GM23248 (cell line): Measurements from ENCODE around the gene ZNF334. TPM values are rescaled to one million over a fixed set of nuclear protein-coding genes. Genes with fewer than 3 reads are reported as not detected.

ENCODE experiments used
- DNase-seq: peaks from one replicate; pipeline ENCODE4 v3.0.0-alpha.2; 2015
- H2AFZ ChIP-seq: fragments of 200-600 bp; sonication (generic); 2 replicates; pipeline ENCODE4 v1.6.1; 2016; ENCODE audit warnings: antibody characterized with exemption
- H3F3A ChIP-seq: fragments of 200-600 bp; sonication (generic); 2 replicates; pipeline ENCODE4 v1.6.1; 2016; ENCODE audit warnings: mild to moderate bottlenecking, antibody characterized with exemption, mixed run types; ENCODE audit not compliant: insufficient read depth
- H3K27ac ChIP-seq: fragments of 200-600 bp; sonication (generic); 2 replicates; pipeline ENCODE4 v1.5.1; 2016; ENCODE audit warnings: mild to moderate bottlenecking
- H3K27me3 ChIP-seq: fragments of 200-600 bp; sonication (generic); replicated peaks from 2 replicates; pipeline ENCODE4 v1.6.1; 2016; ENCODE audit warnings: mild to moderate bottlenecking; ENCODE audit not compliant: insufficient read depth
- H3K36me3 ChIP-seq: fragments of 200-600 bp; sonication (generic); 2 replicates; pipeline ENCODE4 v1.6.1; 2016; ENCODE audit warnings: low read depth, mild to moderate bottlenecking
- H3K4me1 ChIP-seq: fragments of 200-600 bp; sonication (generic); 2 replicates; pipeline ENCODE4 v1.6.1; 2016; ENCODE audit warnings: mild to moderate bottlenecking; ENCODE audit not compliant: insufficient read depth
- H3K4me2 ChIP-seq: fragments of 200-600 bp; sonication (generic); one replicate; pipeline ENCODE4 v1.6.1; 2016; ENCODE audit warnings: mild to moderate bottlenecking; ENCODE audit not compliant: unreplicated experiment
- H3K4me3 ChIP-seq: fragments of 200-600 bp; sonication (generic); 2 replicates; pipeline ENCODE4 v1.5.1; 2016; ENCODE audit warnings: mild to moderate bottlenecking
- H3K79me2 ChIP-seq: fragments of 200-600 bp; sonication (generic); 2 replicates; pipeline ENCODE4 v1.6.1; 2016; ENCODE audit warnings: mild to moderate bottlenecking; ENCODE audit not compliant: insufficient read depth
- H3K9ac ChIP-seq: fragments of 200-600 bp; sonication (generic); 2 replicates; pipeline ENCODE4 v1.6.1; 2016; ENCODE audit warnings: mild to moderate bottlenecking
- H3K9me2 ChIP-seq: fragments of 200-600 bp; sonication (generic); 2 replicates; pipeline ENCODE4 v1.6.1; 2016; ENCODE audit warnings: mixed run types, mild to moderate bottlenecking, moderate library complexity; ENCODE audit not compliant: insufficient read depth
- H3K9me3 ChIP-seq: fragments of 200-600 bp; sonication (generic); one replicate; pipeline ENCODE4 v1.6.1; 2017; ENCODE audit warnings: low read depth
- H4K20me1 ChIP-seq: fragments of 200-600 bp; sonication (generic); 2 replicates; pipeline ENCODE4 v1.6.0; 2016; ENCODE audit not compliant: insufficient read depth
- EZH2 ChIP-seq: fragments of 200-600 bp; sonication (generic); IDR thresholded peaks from 2 replicates; pipeline ENCODE4 v1.6.1; 2018; ENCODE audit warnings: antibody characterized with exemption, mild to moderate bottlenecking; ENCODE audit not compliant: insufficient read depth, poor library complexity, severe bottlenecking
- EZH2phosphoT487 ChIP-seq: fragments of 200-600 bp; sonication (generic); IDR thresholded peaks from 2 replicates; pipeline ENCODE4 v1.6.1; 2018; ENCODE audit warnings: antibody characterized with exemption, moderate library complexity, mild to moderate bottlenecking, low read depth; ENCODE audit not compliant: insufficient read depth
- WGBS, 2 experiments: methylation state at CpG; one replicate each; pipeline ENCODE4 v1.1.6; 2015 to 2017; ENCODE audit warnings: low lambda C conversion rate in 2 of 2, low coverage in 1 of 2; ENCODE audit errors: missing lambda C conversion rate in 2 of 2; 5-methylcytosine and 5-hydroxymethylcytosine counted together
- in situ Hi-C: fragments of 300-500 bp; cut with MboI; formaldehyde crosslinking; loops from 2 replicates; pipeline ENCODE4 v1.15.0; 2020
- polyA plus RNA-seq: library from polyadenylated mRNA; unstranded; fragments of >200 nt; fragmentation: Nextera tagmentation; extraction: Ambion mirVana; gene quantifications from 2 replicates; pipeline ENCODE4 v1.2.1, GENCODE V29; 2016
- total RNA-seq: library from RNA; depleted of rRNA; stranded (reverse); fragments of >200 nt; shearing (Covaris generic); gene quantifications from 2 replicates; pipeline ENCODE4 v1.2.3, GENCODE V29; 2014

Gene ZNF334
- total and polyA plus RNA-seq, 2 experiments from 2014 or later, result 1.1 to 1.4 TPM

GRCh38 chr20:46501961-46502360 is 11.4 kb downstream of the ZNF334 start:
- Histone ChIP-seq H3F3A (no peaks in the 10 kb centered on the region), H3K27ac (no peak overlapping the region), H4K20me1 (no peaks in the 10 kb centered on the region), H3K36me3 (no peaks in the 10 kb centered on the region), H3K27me3 (no peaks in the 10 kb centered on the region), H3K79me2 (no peaks in the 10 kb centered on the region), H3K9ac (no peak overlapping the region), H3K4me3 (no peak overlapping the region), H3K9me2 (no peaks in the 10 kb centered on the region), H3K9me3 (no peaks in the 10 kb centered on the region), H3K4me2 (no peak overlapping the region), H3K4me1 (no peaks in the 10 kb centered on the region), H2AFZ (no peak overlapping the region)
- in situ Hi-C loops, result no loop called here
- no peak for DNase-seq
- TF ChIP-seq EZH2phosphoT487 (no peak), EZH2 (no peak)
- 46 to 52% methylated on average over 6 of the region's 6 CpGs for WGBS, 2 experiments

- in situ Hi-C loops, result no loop called here
- Histone ChIP-seq H3K4me3 (no peak overlapping the region), H2AFZ (no peak overlapping the region), H3K9me2 (no peaks in the 10 kb centered on the region), H3F3A (no peaks in the 10 kb centered on the region), H3K27ac (no peak overlapping the region), H3K9me3 (no peaks in the 10 kb centered on the region), H3K4me1 (no peaks in the 10 kb centered on the region), H3K27me3 (no peaks in the 10 kb centered on the region), H3K4me2 (no peak overlapping the region), H3K79me2 (no peaks in the 10 kb centered on the region), H4K20me1 (no peaks in the 10 kb centered on the region), H3K9ac (no peak overlapping the region), H3K36me3 (no peaks in the 10 kb centered on the region)
- DNase-seq, result no peak
- TF ChIP-seq EZH2phosphoT487 (no peak), EZH2 (no peak)
- WGBS, 2 experiments, result 62 to 76% methylated on average over 5 of the region's 5 CpGs
Measured at GRCh38 chr20:46501337-46501942, 11.9 kb downstream of the ZNF334 start.

GRCh38 chr20:46494077-46494476 is 19.3 kb downstream of the ZNF334 start:
- no peaks in the 10 kb centered on the region for H4K20me1 ChIP-seq
- in situ Hi-C loops, result no loop called here
- H3K4me1 ChIP-seq, result no peaks in the 10 kb centered on the region
- H3K79me2 ChIP-seq, result no peaks in the 10 kb centered on the region
- H3K27me3 ChIP-seq, result no peaks in the 10 kb centered on the region
- 29 to 38% methylated on average over 4 of the region's 4 CpGs for WGBS, 2 experiments
- H3K9me2 ChIP-seq, result no peaks in the 10 kb centered on the region
- no peaks in the 10 kb centered on the region for H3F3A ChIP-seq
- H3K9ac ChIP-seq, result no peak overlapping the region
- TF ChIP-seq EZH2phosphoT487, result no peak
- no peak for TF ChIP-seq EZH2
- no peaks in the 10 kb centered on the region for H3K36me3 ChIP-seq
- no peak overlapping the region for H2AFZ ChIP-seq
- no peak overlapping the region for H3K4me3 ChIP-seq
- no peak for DNase-seq
- no peak overlapping the region for H3K27ac ChIP-seq
- no peaks in the 10 kb centered on the region for H3K9me3 ChIP-seq
- no peak overlapping the region for H3K4me2 ChIP-seq

DNA sequence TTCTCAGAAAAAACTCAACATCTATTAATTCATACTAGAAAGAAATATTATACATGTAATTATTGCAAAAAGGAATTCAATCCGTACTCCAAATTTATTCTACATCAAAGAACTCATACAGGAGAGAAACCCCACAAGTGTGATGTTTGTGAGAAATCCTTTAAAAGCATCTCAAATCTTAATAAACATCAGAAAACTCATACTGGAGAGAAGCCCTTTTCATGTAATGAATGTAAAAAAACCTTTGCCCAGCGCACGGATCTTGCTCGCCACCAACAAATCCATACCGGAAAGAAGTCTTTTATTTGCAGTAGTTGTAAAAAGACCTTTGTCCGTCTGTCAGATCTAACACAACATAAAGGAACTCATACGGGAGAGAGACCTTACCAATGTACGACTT is 22.0 kb downstream of the ZNF334 start:
- peaks cover 11% of the 10 kb centered on the region for H3K27me3 ChIP-seq
- H3K4me2 ChIP-seq, result no peak overlapping the region
- H3K9me2 ChIP-seq, result no peaks in the 10 kb centered on the region
- H2AFZ ChIP-seq, result no peak overlapping the region
- H3K4me3 ChIP-seq, result no peak overlapping the region
- DNase-seq, result no peak
- no peaks in the 10 kb centered on the region for H3K4me1 ChIP-seq
- no peaks in the 10 kb centered on the region for H3K9me3 ChIP-seq
- TF ChIP-seq EZH2phosphoT487 (no peak), EZH2 (no peak)
- no peaks in the 10 kb centered on the region for H3F3A ChIP-seq
- H4K20me1 ChIP-seq, result no peaks in the 10 kb centered on the region
- H3K27ac ChIP-seq, result no peak overlapping the region
- H3K79me2 ChIP-seq, result no peaks in the 10 kb centered on the region
- H3K9ac ChIP-seq, result no peak overlapping the region
- H3K36me3 ChIP-seq, result no peaks in the 10 kb centered on the region
- 62 to 70% methylated on average over 8 of the region's 8 CpGs for WGBS, 2 experiments
- in situ Hi-C loops, result no loop called here

DNA sequence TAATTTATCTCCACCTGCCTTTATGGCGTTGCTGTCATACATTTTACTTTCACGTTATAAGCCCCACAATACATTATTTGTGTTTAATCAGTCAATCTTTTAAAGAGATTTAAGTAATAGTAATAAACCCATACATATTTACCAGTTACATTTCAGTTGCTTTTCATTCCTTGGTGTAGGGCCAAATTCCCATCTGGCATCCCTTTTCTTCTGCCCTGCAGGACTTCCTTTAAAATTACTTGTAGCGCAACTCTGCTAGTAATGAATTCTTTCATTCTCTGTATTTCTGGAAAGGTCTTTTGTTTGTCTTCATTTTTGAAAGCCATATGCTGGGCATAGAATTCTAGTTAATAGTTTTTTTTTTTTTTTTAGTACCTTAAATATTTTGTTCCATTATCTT is 24.9 kb downstream of the ZNF334 start:
- H3K4me3 ChIP-seq, result no peak overlapping the region
- no peak overlapping the region for H3K4me2 ChIP-seq
- no peaks in the 10 kb centered on the region for H3K9me2 ChIP-seq
- no peak for TF ChIP-seq EZH2
- TF ChIP-seq EZH2phosphoT487, result no peak
- no peaks in the 10 kb centered on the region for H3K4me1 ChIP-seq
- H3K27ac ChIP-seq, result no peak overlapping the region
- H3F3A ChIP-seq, result no peaks in the 10 kb centered on the region
- in situ Hi-C loops, result no loop called here
- no peak overlapping the region for H2AFZ ChIP-seq
- DNase-seq, result no peak
- no peaks in the 10 kb centered on the region for H3K36me3 ChIP-seq
- peaks cover 23% of the 10 kb centered on the region for H3K27me3 ChIP-seq
- no peaks in the 10 kb centered on the region for H3K9me3 ChIP-seq
- H4K20me1 ChIP-seq, result no peaks in the 10 kb centered on the region
- whole genome bisulfite sequencing, 2 experiments, result 63 to 67% methylated on average over 3 of the region's 3 CpGs
- H3K9ac ChIP-seq, result no peak overlapping the region
- no peaks in the 10 kb centered on the region for H3K79me2 ChIP-seq
